Stimulated activated naive CD4-positive, alpha-beta T cell treated with Interleukin-2 at 50 U/mL for 16 hours (primary cell): ENCODE measurements around the gene ATP2C2.

Experiments
- DNase-seq: peaks from one replicate; lab custom pipeline; 2025; lab: John Stamatoyannopoulos, UW

The ATP2C2 gene

GRCh38 chr16:84497418-84498222, 129.3 kb downstream of the ATP2C2 start:
- no peak for DNase-seq

GRCh38 chr16:84498223-84498610, 129.9 kb downstream of the ATP2C2 start:
- no peak for DNase-seq

GRCh38 chr16:84498859-84499620, 130.7 kb downstream of the ATP2C2 start:
- DNase-seq = no peak

GRCh38 chr16:84499638-84500037, 131.3 kb downstream of the ATP2C2 start:
- no peak for DNase-seq

GRCh38 chr16:84500531-84500930, 132.2 kb downstream of the ATP2C2 start:
- DNase-seq = no peak

- DNase-seq = no peak
Measured at GRCh38 chr16:84501077-84501735, 132.9 kb downstream of the ATP2C2 start.

GRCh38 chr16:84502075-84502474, 133.7 kb downstream of the ATP2C2 start:
- no peak for DNase-seq

- no peak for DNase-seq
Measured at GRCh38 chr16:84502581-84502980, 134.2 kb downstream of the ATP2C2 start.

- DNase-seq = no peak
Measured at GRCh38 chr16:84503751-84504395, 135.5 kb downstream of the ATP2C2 start.

GRCh38 chr16:84504420-84505248, 136.3 kb downstream of the ATP2C2 start, which contains the start of gene MEAK7:
MEAK7 (minus strand) TSS chr16:84504659; CDS start chr16:84498086, 6,573 bp downstream.
- peak; percentile 96 for DNase-seq

- DNase-seq = no peak
Measured at GRCh38 chr16:84505249-84506187, 137.2 kb downstream of the ATP2C2 start.

GRCh38 chr16:84507011-84507982, 139.0 kb downstream of the ATP2C2 start:
- no peak for DNase-seq

GRCh38 chr16:84508502-84508901, 140.2 kb downstream of the ATP2C2 start:
- no peak for DNase-seq

GRCh38 chr16:84509032-84509950, 141.0 kb downstream of the ATP2C2 start:
- no peak for DNase-seq

- DNase-seq = peak; percentile 72
Measured at GRCh38 chr16:84511180-84511800, 143.0 kb downstream of the ATP2C2 start.

GRCh38 chr16:84511831-84512230, 143.5 kb downstream of the ATP2C2 start:
- DNase-seq = no peak

- DNase-seq = no peak
Measured at GRCh38 chr16:84513123-84513522, 144.8 kb downstream of the ATP2C2 start.
